HepG2 (cell line): ENCODE results near the gene C9orf85.

Experiments used
- CBX1 ChIP-seq: IDR thresholded peaks from one replicate; pipeline ENCODE4 v1.6.1; 2016; ENCODE audit warnings: antibody characterized with exemption, low read depth
- CREB1 ChIP-seq, 2 experiments: fragments of 450-650 bp in 1 of 2; IDR thresholded peaks; 2 replicates each; pipeline ENCODE4 v1.6.1; 2016 to 2017; ENCODE audit warnings: control low read depth in 1 of 2, mild to moderate bottlenecking in 1 of 2, missing compliant biosample characterization in 1 of 2, missing genetic modification characterization in 1 of 2
- JDP2 ChIP-seq: sonication (generic); formaldehyde crosslinking; IDR thresholded peaks from 2 replicates; pipeline ENCODE4 v1.8.1; 2022; ENCODE audit warnings: missing genetic modification reagents, borderline replicate concordance
- KDM1A ChIP-seq: IDR thresholded peaks from 2 replicates; pipeline ENCODE4 v1.6.1; 2016; ENCODE audit warnings: missing compliant biosample characterization
- PAF1 ChIP-seq: IDR thresholded peaks from 2 replicates; pipeline ENCODE4 v1.6.1; 2016; ENCODE audit warnings: missing genetic modification reagents, missing compliant biosample characterization
- RNF2 ChIP-seq: fragments of 450-650 bp; conservative IDR thresholded peaks from 2 replicates; pipeline ENCODE4 v1.6.1; 2016; ENCODE audit warnings: low read depth
- ZNF614 ChIP-seq: IDR thresholded peaks from 2 replicates; pipeline ENCODE4 v1.6.1; 2018; ENCODE audit warnings: missing biosample characterization, missing genetic modification reagents, inconsistent platforms, borderline replicate concordance

- TF ChIP-seq PAF1 (CRISPR knock-in tag), result no peak
- TF ChIP-seq KDM1A (CRISPR knock-in tag), result no peak
- TF ChIP-seq JDP2, result no peak
- TF ChIP-seq CBX1, result no peak
- no peak for TF ChIP-seq ZNF614
- TF ChIP-seq CREB1 (IDR thresholded peaks at IDR 0.05), result no peak
- no peak for TF ChIP-seq CREB1 (CRISPR knock-in tag; IDR thresholded peaks at IDR 0.05)
- TF ChIP-seq RNF2, result no peak
These were observed 101.2 kb downstream of the C9orf85 start for GRCh38 chr9:72012646-72013045.
